NOMO-1 treated with DMSO at 0.1 percent for 48 hours (cell line): ENCODE results near the gene C20orf144.
"Not testable (repeated sequence)": the region's sequence is repeated elsewhere in the genome, so short reads cannot be mapped to it uniquely, and the experiment has no call there.

Experiments used
- DNase-seq: peaks from one replicate; lab custom pipeline; 2025; ENCODE audit not compliant: unreplicated experiment; lab: John Stamatoyannopoulos, UW

C20orf144 gene

DNA sequence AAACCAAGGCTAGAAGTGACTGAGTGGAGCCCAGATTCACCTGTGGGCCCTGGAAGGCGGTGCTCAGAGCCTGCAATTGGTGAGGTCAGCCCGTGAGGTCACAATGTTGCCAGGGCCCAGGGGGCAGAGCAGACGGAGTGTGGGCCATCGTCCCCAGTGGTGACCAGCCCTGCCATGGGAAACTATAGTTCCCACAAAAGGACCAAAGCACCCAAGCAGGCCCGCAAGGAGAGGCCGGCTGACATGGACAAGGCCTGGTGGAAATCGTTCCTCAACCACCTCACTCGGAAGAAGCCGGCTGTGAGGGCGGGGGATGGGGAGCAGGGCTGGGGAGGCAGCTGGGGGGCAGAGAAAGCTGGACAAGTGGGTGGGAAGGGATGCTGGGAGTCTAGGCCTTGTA, at the start of gene C20orf144:
Gene C20orf144 (plus strand): TSS at position 156 of the 400 bp plus-strand sequence. CDS start 19 bp downstream, at position 175.
- DNase-seq, result no peak

GRCh38 chr20:33621717-33622400, 40.3 kb upstream of the C20orf144 start:
- DNase-seq, result no peak

DNA sequence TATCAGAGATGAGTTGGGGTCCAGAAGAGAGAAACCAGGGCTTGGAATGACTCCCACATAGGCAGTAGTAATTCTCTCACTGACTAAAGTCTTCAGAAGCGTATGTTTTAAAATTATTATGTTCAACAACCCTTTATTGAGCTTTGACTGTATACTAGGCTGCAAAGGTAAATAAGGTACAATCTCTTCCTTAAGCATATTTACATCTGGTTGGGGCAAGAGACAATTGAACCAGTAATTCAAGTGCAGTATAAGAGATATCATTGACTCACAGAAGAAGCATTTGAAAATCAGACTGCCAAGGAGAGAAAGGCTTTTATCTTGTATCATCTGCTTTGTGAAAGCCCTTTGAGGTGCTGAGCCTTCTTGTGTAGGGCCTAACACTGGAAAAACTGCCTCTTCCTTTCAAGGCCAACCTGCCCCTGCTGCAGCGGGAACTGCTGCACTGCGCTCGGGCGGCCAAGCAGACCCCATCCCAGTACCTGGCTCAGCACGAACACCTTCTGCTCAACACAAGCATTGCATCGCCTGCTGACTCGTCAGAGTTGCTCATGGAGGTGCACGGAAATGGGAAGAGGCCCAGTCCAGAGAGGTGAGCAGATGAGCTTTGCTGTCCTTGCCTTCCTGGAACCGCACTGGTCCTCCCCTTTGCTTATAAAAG, 39.3 kb upstream of the C20orf144 start:
- no peak for DNase-seq

- DNase-seq, result no peak
Observed at GRCh38 chr20:33624399-33624798, 37.7 kb upstream of the C20orf144 start.

DNA sequence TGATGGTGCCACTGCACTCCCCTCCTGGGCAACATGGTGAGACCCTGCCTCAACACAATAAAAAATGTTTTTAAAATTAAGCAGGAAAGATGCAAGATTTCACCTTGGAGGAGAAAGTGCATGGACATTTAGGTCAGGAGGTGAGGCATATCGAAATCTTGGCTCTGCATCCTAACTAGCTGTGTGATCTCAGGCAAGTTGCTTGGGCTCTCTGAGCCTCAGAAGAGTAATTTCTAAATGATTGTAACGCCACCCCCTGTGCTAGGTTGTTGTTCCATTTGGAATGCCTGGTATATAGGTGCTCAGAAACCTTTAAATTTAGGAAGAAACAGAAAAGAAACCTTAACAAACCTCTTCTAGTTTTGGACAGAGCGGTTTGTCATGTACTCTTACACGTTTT, 35.9 kb upstream of the C20orf144 start:
- no peak for DNase-seq

DNA sequence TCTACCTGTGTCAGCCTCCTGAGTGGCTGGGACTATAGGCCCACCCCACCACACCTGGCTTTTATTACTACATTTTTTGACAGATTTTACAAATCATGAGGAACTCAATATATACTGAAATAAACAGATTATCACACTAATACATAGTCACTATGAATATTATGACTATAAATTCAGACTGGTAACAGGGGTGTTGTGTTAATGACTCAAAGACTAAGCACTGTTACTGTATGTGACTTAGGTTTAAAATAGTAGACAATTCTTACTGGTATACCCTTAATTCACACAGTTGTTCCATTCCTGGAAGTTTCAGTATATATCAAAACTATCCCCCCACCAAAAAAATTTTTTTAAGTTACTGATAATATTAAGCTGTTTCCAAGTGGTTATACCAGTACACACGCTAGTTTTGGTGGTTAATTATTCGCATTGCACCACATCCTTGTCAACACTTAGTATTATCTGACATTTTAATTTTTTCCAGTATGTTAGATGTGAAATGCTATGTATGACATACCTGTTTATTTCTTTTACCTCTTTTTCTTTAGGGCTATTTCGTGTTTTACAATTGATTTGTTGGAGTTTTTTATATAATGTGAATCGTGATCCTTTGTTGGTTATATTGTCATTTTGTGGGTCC, 34.4 kb upstream of the C20orf144 start:
- DNase-seq, result no peak

GRCh38 chr20:33629533-33629932, 32.6 kb upstream of the C20orf144 start:
- no peak for DNase-seq

- no peak for DNase-seq
Observed at GRCh38 chr20:33629979-33630378, 32.1 kb upstream of the C20orf144 start.

DNA sequence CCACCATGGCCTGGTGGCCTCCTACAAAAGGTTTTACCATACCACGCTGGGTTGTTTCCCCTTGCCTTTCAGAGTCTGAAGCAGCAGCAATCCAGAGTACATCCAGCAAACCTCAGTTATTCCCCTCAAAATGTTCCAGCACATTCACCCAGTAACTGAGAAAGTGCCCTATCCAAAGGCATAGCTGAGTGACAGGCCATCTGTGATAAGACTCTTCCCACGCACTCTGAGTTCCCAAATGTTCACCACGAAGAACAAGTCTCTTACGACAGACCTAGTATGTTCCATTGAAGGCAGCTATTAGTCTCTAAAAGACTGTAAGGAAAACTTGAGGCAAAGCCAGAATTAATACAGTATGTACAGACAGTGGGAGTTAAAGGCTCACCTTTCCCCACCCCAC, 31.6 kb upstream of the C20orf144 start:
- DNase-seq, result no peak

GRCh38 chr20:33631910-33632309, 30.2 kb upstream of the C20orf144 start:
- DNase-seq, result not testable (repeated sequence)

DNA sequence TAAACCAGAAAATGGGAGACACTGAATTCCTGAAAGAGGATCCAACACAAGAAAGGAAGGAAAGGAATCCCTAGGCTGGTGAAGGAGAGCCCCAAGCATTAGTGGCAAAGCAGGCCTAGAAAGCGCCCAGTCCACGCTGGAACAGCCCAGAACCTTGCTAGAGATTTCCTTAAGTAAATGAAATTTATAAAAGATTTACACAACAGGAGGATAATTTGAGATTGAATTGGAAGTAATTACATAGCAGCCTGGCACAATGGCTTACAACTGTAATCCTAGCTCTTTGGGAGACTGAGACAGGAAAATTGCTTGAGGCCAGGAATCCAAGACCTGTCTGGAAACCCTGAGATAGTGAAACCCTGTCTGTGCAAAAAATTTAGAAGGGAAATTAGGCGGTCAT, 26.8 kb upstream of the C20orf144 start:
- DNase-seq, result no peak

- no peak for DNase-seq
Observed at GRCh38 chr20:33636776-33637175, 25.4 kb upstream of the C20orf144 start.

GRCh38 chr20:33640287-33640686, 21.8 kb upstream of the C20orf144 start:
- peak; percentile 9 for DNase-seq

DNA sequence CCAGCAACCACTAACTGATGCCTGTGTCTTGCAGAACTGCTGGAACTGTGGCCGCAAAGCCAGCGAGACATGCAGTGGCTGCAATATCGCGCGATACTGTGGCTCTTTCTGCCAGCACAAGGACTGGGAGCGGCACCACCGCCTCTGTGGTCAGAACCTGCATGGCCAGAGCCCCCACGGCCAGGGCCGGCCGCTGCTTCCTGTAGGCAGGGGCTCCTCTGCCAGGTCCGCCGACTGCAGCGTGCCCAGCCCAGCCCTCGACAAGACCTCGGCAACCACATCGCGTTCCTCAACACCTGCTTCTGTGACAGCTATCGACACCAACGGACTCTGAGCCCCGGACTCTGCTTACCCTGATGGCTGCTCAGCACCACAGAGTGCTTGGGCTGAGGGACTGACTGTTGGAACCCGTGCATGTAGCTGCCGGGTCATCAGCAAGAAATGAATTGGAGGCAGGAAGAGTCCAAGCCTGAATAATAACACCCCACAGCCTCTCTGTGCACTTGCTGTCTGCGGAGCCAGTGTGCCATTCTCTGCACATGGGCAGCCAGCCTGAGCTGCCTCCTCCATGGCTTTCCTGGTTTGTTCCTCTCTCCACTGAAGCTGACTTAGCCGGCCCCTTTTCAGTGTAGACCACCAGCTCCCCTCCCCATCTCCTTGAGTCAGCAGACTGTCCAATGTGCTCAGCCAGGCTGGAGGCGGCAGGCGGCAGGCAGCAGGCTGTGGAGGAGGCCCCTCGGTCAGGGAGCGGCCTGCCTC, 17.6 kb upstream of the C20orf144 start:
- DNase-seq, result no peak

DNA sequence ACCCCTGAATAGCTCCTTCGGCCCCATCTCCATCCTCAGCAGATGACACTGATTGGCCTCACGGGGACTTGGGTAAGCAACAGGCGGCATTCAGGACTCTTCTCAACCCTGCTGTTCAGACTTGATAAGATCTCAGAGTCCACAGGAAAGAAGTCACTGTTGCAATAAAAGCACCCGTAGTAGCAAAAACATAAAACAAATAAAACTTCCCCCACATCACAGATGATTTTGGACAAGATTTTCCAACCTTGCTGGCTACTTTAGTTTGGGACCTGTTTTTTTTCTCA, 17.1 kb upstream of the C20orf144 start:
- DNase-seq, result no peak

- DNase-seq, result no peak
Observed at GRCh38 chr20:33645396-33645795, 16.7 kb upstream of the C20orf144 start.

DNA sequence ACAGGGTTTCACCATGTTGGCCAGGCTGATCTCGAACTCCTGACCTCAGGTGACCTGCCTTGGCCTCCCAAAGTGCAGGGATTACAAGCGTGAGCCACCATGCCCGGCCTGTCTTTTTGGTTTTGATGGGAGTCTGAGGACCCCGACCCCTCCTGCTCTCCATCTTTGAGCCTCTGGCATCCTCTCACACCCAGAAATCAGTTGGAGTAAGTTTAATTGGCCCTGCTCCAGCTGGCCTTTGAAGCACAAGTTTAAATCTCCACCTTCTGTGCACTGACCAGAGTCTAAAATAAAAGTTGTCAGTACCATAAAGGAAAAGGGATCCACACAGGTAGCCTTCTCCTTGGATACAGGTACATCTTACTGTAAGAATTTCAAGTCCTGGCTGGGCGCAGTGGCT, 15.9 kb upstream of the C20orf144 start:
- DNase-seq, result no peak

GRCh38 chr20:33646959-33647602, 15.0 kb upstream of the C20orf144 start:
- DNase-seq, result not testable (repeated sequence)

- no peak for DNase-seq
Observed at GRCh38 chr20:33647603-33648395, 14.3 kb upstream of the C20orf144 start.

GRCh38 chr20:33648396-33649004, 13.6 kb upstream of the C20orf144 start:
- no peak for DNase-seq
